Mucosa of descending colon (tissue), 3 donors: ENCODE data around the gene AMOTL2. TPM values are rescaled to one million over a fixed set of nuclear protein-coding genes. Genes with fewer than 3 reads are reported as not detected.
A peak's percentile ranks its signal among the peaks of the same experiment; 100 is the strongest.

Source experiments
- ATAC-seq: fragments of 200-7000 bp; cut with Tn5 transposase; one replicate; pipeline ENCODE4 v1.9.1; 2020; ENCODE audit warnings: mild to moderate bottlenecking, moderate library complexity
- DNase-seq, 3 donors: peaks; one replicate each; pipeline ENCODE4 v3.0.0-alpha.2; 2020
- H3K36me3 ChIP-seq: fragments of 200-600 bp; one replicate; pipeline ENCODE4 v1.8.0; 2021; ENCODE audit warnings: low read depth, mild to moderate bottlenecking
- H3K4me1 ChIP-seq: fragments of 200-600 bp; one replicate; pipeline ENCODE4 v1.8.0; 2021; ENCODE audit warnings: low read depth, mild to moderate bottlenecking
- H3K4me3 ChIP-seq: fragments of 200-600 bp; one replicate; pipeline ENCODE4 v1.8.0; 2021; ENCODE audit warnings: mild to moderate bottlenecking
- H3K9me3 ChIP-seq: fragments of 200-600 bp; one replicate; pipeline ENCODE4 v1.8.0; 2021; ENCODE audit warnings: mild to moderate bottlenecking
- intact Hi-C, 2 donors: fragments of 100-400 bp; cut with DNase I in 1 of 2; cut with micrococcal nuclease in 1 of 2; formaldehyde crosslinking; loops; one replicate each; pipeline versions ENCODE4 v1.11.0 to v1.11.1; 2022; cut with DNase I, micrococcal nuclease
- total RNA-seq, 3 donors: library from RNA; stranded (reverse); fragmentation: NEBNext Ultra II Directional in 2 of 3; extraction: Animal tissue kit (Norgen Biotek cat#: 25700) in 2 of 3; gene quantifications; one replicate each; pipeline versions ENCODE4 v1.2.1 to v1.2.4, GENCODE V29; 2021 to 2023
- TF ChIP-seq, protein P1 (sequence below): fragments of 200-600 bp; IDR thresholded peaks from one replicate; pipeline ENCODE4 v1.8.0; 2022; ENCODE audit warnings: antibody characterized with exemption, mild to moderate bottlenecking
- donor health status: DM: no; HTN: no; CAD: no; lungs with moderate emphysema.
- donor health status: DM: no; HTN: no; CAD: no.
- donor health status: DM: no; HTN: yes; CAD: no.

The AMOTL2 gene
- total RNA-seq, 3 donors from 2014 or later: 17.9 to 35.1 (median 21.2) TPM

DNA sequence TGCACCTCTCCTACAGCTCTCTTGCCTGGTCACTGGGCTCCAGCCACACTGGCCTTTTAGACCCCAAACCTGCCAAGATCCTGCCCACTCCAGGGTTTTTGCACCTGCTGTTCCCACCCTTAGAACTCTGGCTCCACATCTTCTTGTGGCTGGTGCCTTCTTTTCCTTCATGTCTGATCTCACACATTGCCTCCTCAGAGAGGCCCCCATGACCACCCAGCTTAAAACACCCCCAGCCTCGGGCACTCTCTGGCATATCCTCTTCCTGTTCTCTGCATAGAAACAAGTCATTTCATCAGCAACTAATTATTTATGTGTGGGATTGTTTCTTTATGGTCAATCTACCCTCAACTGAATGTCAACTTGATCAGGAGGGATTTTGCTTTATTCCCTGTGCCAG is 14.0 kb upstream of the AMOTL2 start:
- intact Hi-C loops: loop anchor here in 1 of 2 donors (10.0 kb wide), 1 partner anchor 77 kb away; no protein-coding TSS in a partner anchor
- TF ChIP-seq, protein P1, sequence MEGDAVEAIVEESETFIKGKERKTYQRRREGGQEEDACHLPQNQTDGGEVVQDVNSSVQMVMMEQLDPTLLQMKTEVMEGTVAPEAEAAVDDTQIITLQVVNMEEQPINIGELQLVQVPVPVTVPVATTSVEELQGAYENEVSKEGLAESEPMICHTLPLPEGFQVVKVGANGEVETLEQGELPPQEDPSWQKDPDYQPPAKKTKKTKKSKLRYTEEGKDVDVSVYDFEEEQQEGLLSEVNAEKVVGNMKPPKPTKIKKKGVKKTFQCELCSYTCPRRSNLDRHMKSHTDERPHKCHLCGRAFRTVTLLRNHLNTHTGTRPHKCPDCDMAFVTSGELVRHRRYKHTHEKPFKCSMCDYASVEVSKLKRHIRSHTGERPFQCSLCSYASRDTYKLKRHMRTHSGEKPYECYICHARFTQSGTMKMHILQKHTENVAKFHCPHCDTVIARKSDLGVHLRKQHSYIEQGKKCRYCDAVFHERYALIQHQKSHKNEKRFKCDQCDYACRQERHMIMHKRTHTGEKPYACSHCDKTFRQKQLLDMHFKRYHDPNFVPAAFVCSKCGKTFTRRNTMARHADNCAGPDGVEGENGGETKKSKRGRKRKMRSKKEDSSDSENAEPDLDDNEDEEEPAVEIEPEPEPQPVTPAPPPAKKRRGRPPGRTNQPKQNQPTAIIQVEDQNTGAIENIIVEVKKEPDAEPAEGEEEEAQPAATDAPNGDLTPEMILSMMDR: no peak
- Histone ChIP-seq H3K9me3 (no peaks in the 10 kb centered on the region), H3K4me1 (no peaks in the 10 kb centered on the region), H3K4me3 (no peak overlapping the region), H3K36me3 (no peaks in the 10 kb centered on the region)
- DNase-seq (no peak), ATAC-seq (no peak)

- DNase-seq (no peak), ATAC-seq (no peak)
- H3K4me3 ChIP-seq: no peak overlapping the region
- TF ChIP-seq, protein P1: no peak
- intact Hi-C loops: loop anchor here in 1 of 2 donors (10.0 kb wide), 1 partner anchor 78 kb away; no protein-coding TSS in a partner anchor
- H3K4me1 ChIP-seq: peaks cover under 1% of the 10 kb centered on the region
- H3K9me3 ChIP-seq: no peaks in the 10 kb centered on the region
- H3K36me3 ChIP-seq: no peaks in the 10 kb centered on the region
Measured at GRCh38 chr3:134387293-134387692, 13.0 kb upstream of the AMOTL2 start.

DNA sequence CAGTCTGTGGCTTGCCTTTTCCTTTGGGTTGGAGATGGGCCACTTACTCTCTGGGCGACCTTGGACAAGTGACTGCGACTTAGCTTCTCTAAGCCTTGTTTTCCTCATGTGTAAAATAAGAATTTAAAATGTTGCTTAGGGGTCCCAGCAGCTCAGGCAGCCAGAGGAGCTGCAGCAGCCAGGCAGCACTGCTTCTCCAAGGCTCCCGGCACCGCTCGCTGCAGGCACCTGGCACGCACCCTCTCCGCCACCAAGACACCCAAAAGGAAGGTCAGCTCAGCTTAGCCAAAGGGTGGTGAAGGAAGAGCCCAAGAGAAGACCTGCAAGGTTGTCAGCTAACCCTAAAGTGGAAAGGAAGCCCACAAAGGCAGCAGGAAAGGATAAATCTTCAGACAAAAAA is 10.7 kb upstream of the AMOTL2 start:
- no peaks in the 10 kb centered on the region for H3K36me3 ChIP-seq
- ATAC-seq (no peak), DNase-seq (no peak)
- TF ChIP-seq, protein P1: no peak
- intact Hi-C loops: loop anchor here in 1 of 2 donors (10.0 kb wide), 1 partner anchor 80 kb away; no protein-coding TSS in a partner anchor
- H3K4me3 ChIP-seq: no peak overlapping the region
- H3K9me3 ChIP-seq: no peaks in the 10 kb centered on the region
- H3K4me1 ChIP-seq: peaks cover 11% of the 10 kb centered on the region

- TF ChIP-seq, protein P1: no peak
- Histone ChIP-seq H3K9me3 (no peaks in the 10 kb centered on the region), H3K36me3 (no peaks in the 10 kb centered on the region), H3K4me3 (no peak overlapping the region), H3K4me1 (peaks cover 11% of the 10 kb centered on the region)
- peak; percentile 97 for ATAC-seq
- DNase-seq: peak; percentile 87 to 91 (median 88)
- intact Hi-C loops: loop anchor here in 1 of 2 donors (10.0 kb wide), 1 partner anchor 83 kb away; no protein-coding TSS in a partner anchor
Measured at GRCh38 chr3:134381831-134382442, 7.7 kb upstream of the AMOTL2 start.

GRCh38 chr3:134381076-134381475 is 6.8 kb upstream of the AMOTL2 start:
- TF ChIP-seq, protein P1: no peak
- H3K9me3 ChIP-seq: no peaks in the 10 kb centered on the region
- H3K4me1 ChIP-seq: peaks cover 11% of the 10 kb centered on the region
- no peak overlapping the region for H3K4me3 ChIP-seq
- ATAC-seq (no peak), DNase-seq (no peak)
- no peaks in the 10 kb centered on the region for H3K36me3 ChIP-seq
- intact Hi-C loops: loop anchor here in 1 of 2 donors (10.0 kb wide), 1 partner anchor 84 kb away; no protein-coding TSS in a partner anchor
